SJCRH30 (cell line): ENCODE measurements around the gene CES5A. TPM values are rescaled to one million over a fixed set of nuclear protein-coding genes. Genes with fewer than 3 reads are reported as not detected.
"Not testable (repeated sequence)": the region's sequence is repeated elsewhere in the genome, so short reads cannot be mapped to it uniquely, and the experiment has no call there.

Source experiments
- DNase-seq, 2 experiments: peaks; one replicate each; pipeline ENCODE4 v3.0.0-alpha.2; 2015 to 2020
- H3K27ac ChIP-seq: fragments of 250-450 bp; sonication (Bioruptor Pico); 2 replicates; pipeline ENCODE4 v1.5.1; 2020; ENCODE audit warnings: mild to moderate bottlenecking, moderate library complexity
- H3K27me3 ChIP-seq: fragments of 250-450 bp; sonication (Bioruptor Pico); 2 replicates; pipeline ENCODE4 v1.5.1; 2020; ENCODE audit warnings: mild to moderate bottlenecking, moderate library complexity
- H3K36me3 ChIP-seq: fragments of 250-450 bp; sonication (Bioruptor Pico); 2 replicates; pipeline ENCODE4 v1.5.1; 2020; ENCODE audit warnings: mild to moderate bottlenecking, moderate library complexity
- H3K4me1 ChIP-seq: fragments of 250-450 bp; sonication (Bioruptor Pico); 2 replicates; pipeline ENCODE4 v1.5.1; 2020; ENCODE audit warnings: mild to moderate bottlenecking, moderate library complexity
- H3K4me3 ChIP-seq: fragments of 250-450 bp; sonication (Bioruptor Pico); 2 replicates; pipeline ENCODE4 v1.5.1; 2020; ENCODE audit warnings: mild to moderate bottlenecking, moderate library complexity
- H3K9me3 ChIP-seq: fragments of 250-450 bp; sonication (Bioruptor Pico); replicated peaks from 2 replicates; pipeline ENCODE4 v1.5.1; 2020; ENCODE audit warnings: mild to moderate bottlenecking, moderate library complexity
- total RNA-seq: library from RNA; depleted of rRNA; stranded (reverse); fragments of >200 nt; shearing (Covaris generic); gene quantifications from 2 replicates; pipeline ENCODE4 v1.2.3, GENCODE V29; 2014

Gene CES5A
- total RNA-seq, 1 experiment from 2014 or later, result not detected

GRCh38 chr16:55828680-55829079 is 46.5 kb downstream of the CES5A start:
- DNase-seq, result no peak
- Histone ChIP-seq H3K27me3 (peaks cover 29% of the 10 kb centered on the region), H3K27ac (no peak overlapping the region), H3K36me3 (no peaks in the 10 kb centered on the region), H3K4me1 (no peaks in the 10 kb centered on the region), H3K9me3 (no peaks in the 10 kb centered on the region), H3K4me3 (no peak overlapping the region)

GRCh38 chr16:55825115-55825728 is 50.0 kb downstream of the CES5A start:
- no peak for DNase-seq
- peaks cover 29% of the 10 kb centered on the region for H3K27me3 ChIP-seq
- no peaks in the 10 kb centered on the region for H3K9me3 ChIP-seq
- H3K36me3 ChIP-seq, result no peaks in the 10 kb centered on the region
- no peak overlapping the region for H3K27ac ChIP-seq
- no peaks in the 10 kb centered on the region for H3K4me1 ChIP-seq
- no peak overlapping the region for H3K4me3 ChIP-seq

- Histone ChIP-seq H3K4me3 (no peak overlapping the region), H3K9me3 (no peaks in the 10 kb centered on the region), H3K36me3 (no peaks in the 10 kb centered on the region), H3K27me3 (peaks cover 29% of the 10 kb centered on the region), H3K27ac (no peak overlapping the region), H3K4me1 (no peaks in the 10 kb centered on the region)
- DNase-seq, result no peak
Measured at GRCh38 chr16:55824473-55825000, 50.6 kb downstream of the CES5A start.

- H3K27me3 ChIP-seq, result peaks cover 18% of the 10 kb centered on the region
- no peak for DNase-seq
- H3K4me3 ChIP-seq, result no peak overlapping the region
- no peaks in the 10 kb centered on the region; the same call in 1 of the 2 replicates for H3K9me3 ChIP-seq
- H3K27ac ChIP-seq, result no peak overlapping the region
- no peaks in the 10 kb centered on the region for H3K36me3 ChIP-seq
- no peaks in the 10 kb centered on the region for H3K4me1 ChIP-seq
Measured at GRCh38 chr16:55822280-55822810, 52.8 kb downstream of the CES5A start.

- H3K36me3 ChIP-seq, result no peaks in the 10 kb centered on the region
- H3K27ac ChIP-seq, result no peak overlapping the region
- peaks cover 17% of the 10 kb centered on the region for H3K27me3 ChIP-seq
- no peaks in the 10 kb centered on the region; the same call in 1 of the 2 replicates for H3K9me3 ChIP-seq
- DNase-seq, result no peak
- no peak overlapping the region for H3K4me3 ChIP-seq
- H3K4me1 ChIP-seq, result no peaks in the 10 kb centered on the region
Measured at GRCh38 chr16:55821210-55821609, 54.0 kb downstream of the CES5A start.

GRCh38 chr16:55820615-55821014 is 54.6 kb downstream of the CES5A start:
- no peaks in the 10 kb centered on the region for H3K4me1 ChIP-seq
- no peak overlapping the region for H3K4me3 ChIP-seq
- H3K9me3 ChIP-seq, result no peaks in the 10 kb centered on the region; the same call in 1 of the 2 replicates
- H3K27ac ChIP-seq, result no peak overlapping the region
- peaks cover 17% of the 10 kb centered on the region for H3K27me3 ChIP-seq
- no peak for DNase-seq
- no peaks in the 10 kb centered on the region for H3K36me3 ChIP-seq

- H3K36me3 ChIP-seq, result no peaks in the 10 kb centered on the region
- H3K27me3 ChIP-seq, result peaks cover 13% of the 10 kb centered on the region; the same call in 1 of the 2 replicates
- H3K4me3 ChIP-seq, result no peak overlapping the region
- no peaks in the 10 kb centered on the region for H3K4me1 ChIP-seq
- DNase-seq, result no peak
- H3K9me3 ChIP-seq, result no peaks in the 10 kb centered on the region; the same call in 1 of the 2 replicates
- H3K27ac ChIP-seq, result no peak overlapping the region
Measured at GRCh38 chr16:55817236-55817912, 57.8 kb downstream of the CES5A start.

- H3K4me1 ChIP-seq, H3K27ac ChIP-seq, H3K4me3 ChIP-seq, H3K9me3 ChIP-seq, H3K36me3 ChIP-seq, DNase-seq: not testable (repeated sequence)
- peaks cover 16% of the 10 kb centered on the region; the same call in 1 of the 2 replicates for H3K27me3 ChIP-seq
Measured at GRCh38 chr16:55816222-55816621, 59.0 kb downstream of the CES5A start.

- Histone ChIP-seq H3K27me3 (peaks cover 20% of the 10 kb centered on the region), H3K9me3 (no peaks in the 10 kb centered on the region; the same call in 1 of the 2 replicates), H3K36me3 (no peaks in the 10 kb centered on the region), H3K4me3 (no peak overlapping the region), H3K4me1 (no peaks in the 10 kb centered on the region), H3K27ac (no peak overlapping the region)
- no peak for DNase-seq
Measured at GRCh38 chr16:55815320-55815719, 59.9 kb downstream of the CES5A start.

- not testable (repeated sequence) for H3K36me3 ChIP-seq, H3K4me1 ChIP-seq, H3K4me3 ChIP-seq, DNase-seq, H3K27ac ChIP-seq, H3K9me3 ChIP-seq
- H3K27me3 ChIP-seq, result peaks cover 25% of the 10 kb centered on the region
Measured at GRCh38 chr16:55814174-55814573, 61.0 kb downstream of the CES5A start.

GRCh38 chr16:55813730-55814129 is 61.4 kb downstream of the CES5A start:
- not testable (repeated sequence) for H3K9me3 ChIP-seq, H3K4me3 ChIP-seq, H3K36me3 ChIP-seq, DNase-seq, H3K4me1 ChIP-seq, H3K27ac ChIP-seq
- H3K27me3 ChIP-seq, result peaks cover 25% of the 10 kb centered on the region

GRCh38 chr16:55812951-55813350 is 62.2 kb downstream of the CES5A start:
- Histone ChIP-seq H3K4me3 (no peak overlapping the region), H3K9me3 (no peaks in the 10 kb centered on the region; the same call in 1 of the 2 replicates), H3K27ac (no peak overlapping the region), H3K27me3 (peaks cover 25% of the 10 kb centered on the region), H3K36me3 (no peaks in the 10 kb centered on the region), H3K4me1 (no peaks in the 10 kb centered on the region)
- DNase-seq, result no peak

- Histone ChIP-seq H3K4me3 (no peak overlapping the region), H3K27me3 (peaks cover 17% of the 10 kb centered on the region), H3K27ac (no peak overlapping the region), H3K4me1 (no peaks in the 10 kb centered on the region), H3K36me3 (no peaks in the 10 kb centered on the region), H3K9me3 (no peaks in the 10 kb centered on the region)
- DNase-seq, result no peak
Measured at GRCh38 chr16:55811811-55812210, 63.4 kb downstream of the CES5A start.

GRCh38 chr16:55810451-55810961 is 64.7 kb downstream of the CES5A start:
- Histone ChIP-seq H3K9me3 (no peaks in the 10 kb centered on the region), H3K4me1 (no peaks in the 10 kb centered on the region), H3K4me3 (no peak overlapping the region), H3K27me3 (peaks cover 17% of the 10 kb centered on the region), H3K36me3 (no peaks in the 10 kb centered on the region), H3K27ac (no peak overlapping the region)
- no peak for DNase-seq

- Histone ChIP-seq H3K4me1 (no peaks in the 10 kb centered on the region), H3K27me3 (peaks cover 17% of the 10 kb centered on the region), H3K9me3 (no peaks in the 10 kb centered on the region), H3K36me3 (no peaks in the 10 kb centered on the region), H3K4me3 (no peak overlapping the region), H3K27ac (no peak overlapping the region)
- DNase-seq, result no peak
Measured at GRCh38 chr16:55809851-55810250, 65.3 kb downstream of the CES5A start.
